HEK293T (cell line): ENCODE data around the gene SPTLC3.

ENCODE experiments used
- CTCF ChIA-PET: fragments of 350-600 bp; formaldehyde crosslinking; extraction: SDS; loops from one replicate; lab custom pipeline; 2021; ENCODE audit warnings: antibody characterized with exemption, inconsistent platforms; lab: Yijun Ruan, JAX
- POLR2A ChIA-PET: fragments of 350-600 bp; formaldehyde crosslinking; extraction: SDS; loops from one replicate; lab custom pipeline; 2020; ENCODE audit warnings: antibody characterized with exemption, inconsistent platforms; lab: Yijun Ruan, JAX
- DNase-seq: peaks from one replicate; pipeline ENCODE4 v3.0.0; 2012; ENCODE audit warnings: mixed read lengths; ENCODE audit errors: extremely low spot score
- ARNT ChIP-seq: fragments of 450-650 bp; IDR thresholded peaks from 2 replicates; pipeline ENCODE4 v1.6.1; 2017; ENCODE audit warnings: mild to moderate bottlenecking
- BHLHE40 ChIP-seq: fragments of 450-650 bp; IDR thresholded peaks from 2 replicates; pipeline ENCODE4 v1.6.1; 2016; ENCODE audit warnings: mild to moderate bottlenecking, moderate library complexity, borderline replicate concordance
- CTBP1 ChIP-seq: fragments of 450-650 bp; IDR thresholded peaks from 2 replicates; pipeline ENCODE4 v1.6.1; 2016; ENCODE audit warnings: borderline replicate concordance
- ELF4 ChIP-seq: fragments of 450-650 bp; IDR thresholded peaks from 2 replicates; pipeline ENCODE4 v1.6.1; 2017; ENCODE audit warnings: antibody characterized with exemption
- FOXA1 ChIP-seq: fragments of 450-650 bp; IDR thresholded peaks from 2 replicates; pipeline ENCODE4 v1.6.1; 2016; ENCODE audit warnings: mild to moderate bottlenecking
- FOXK2 ChIP-seq: fragments of 450-650 bp; IDR thresholded peaks from 2 replicates; pipeline ENCODE4 v1.6.1; 2016; ENCODE audit warnings: mild to moderate bottlenecking
- FOXM1 ChIP-seq: fragments of 450-650 bp; IDR thresholded peaks from 2 replicates; pipeline ENCODE4 v1.6.1; 2017; ENCODE audit warnings: mild to moderate bottlenecking, borderline replicate concordance
- HDGF ChIP-seq: fragments of 450-650 bp; IDR thresholded peaks from 2 replicates; pipeline ENCODE4 v1.6.1; 2017; ENCODE audit warnings: antibody characterized with exemption, borderline replicate concordance
- L3MBTL2 ChIP-seq: fragments of 450-650 bp; conservative IDR thresholded peaks from 2 replicates; pipeline ENCODE4 v1.6.1; 2016; ENCODE audit warnings: mild to moderate bottlenecking
- LEF1 ChIP-seq: fragments of 450-650 bp; IDR thresholded peaks from 2 replicates; pipeline ENCODE4 v1.6.1; 2017; ENCODE audit warnings: mild to moderate bottlenecking, borderline replicate concordance
- NFRKB ChIP-seq: fragments of 450-650 bp; IDR thresholded peaks from 2 replicates; pipeline ENCODE4 v1.6.1; 2016; ENCODE audit warnings: mild to moderate bottlenecking, moderate library complexity
- PKNOX1 ChIP-seq: fragments of 450-650 bp; IDR thresholded peaks from 2 replicates; pipeline ENCODE4 v1.6.1; 2016
- SP1 ChIP-seq: fragments of 450-650 bp; IDR thresholded peaks from 2 replicates; pipeline ENCODE4 v1.6.1; 2017
- SUZ12 ChIP-seq: fragments of 450-650 bp; IDR thresholded peaks from 2 replicates; pipeline ENCODE4 v1.6.1; 2016; ENCODE audit warnings: mild to moderate bottlenecking
- TARDBP ChIP-seq: fragments of 450-650 bp; IDR thresholded peaks from 2 replicates; pipeline ENCODE4 v1.6.1; 2016
- ZNF384 ChIP-seq: fragments of 450-650 bp; IDR thresholded peaks from 2 replicates; pipeline ENCODE4 v1.6.1; 2016

Gene SPTLC3

DNA sequence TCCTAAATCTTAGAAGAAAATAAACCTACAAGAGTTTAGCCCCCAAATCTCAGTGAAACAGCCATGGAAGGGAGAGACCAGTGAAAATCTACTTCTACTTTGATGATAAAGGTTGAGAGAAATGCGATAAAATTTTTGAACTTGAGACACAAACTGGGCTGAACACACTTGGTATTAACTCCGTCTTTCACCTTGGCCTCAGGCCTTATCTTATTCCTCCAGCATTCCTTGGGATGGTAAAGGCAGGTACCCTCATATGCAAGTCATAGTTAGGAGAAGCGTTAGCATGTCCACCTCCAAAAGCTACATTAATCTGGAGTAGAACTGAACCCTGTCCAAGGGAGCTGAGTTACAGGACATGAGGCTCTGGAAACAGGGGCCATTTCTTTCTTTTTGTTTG is 1.2 kb upstream of the SPTLC3 start:
- ChIA-PET POLR2A (no interaction called here), CTCF (no interaction called here)

DNA sequence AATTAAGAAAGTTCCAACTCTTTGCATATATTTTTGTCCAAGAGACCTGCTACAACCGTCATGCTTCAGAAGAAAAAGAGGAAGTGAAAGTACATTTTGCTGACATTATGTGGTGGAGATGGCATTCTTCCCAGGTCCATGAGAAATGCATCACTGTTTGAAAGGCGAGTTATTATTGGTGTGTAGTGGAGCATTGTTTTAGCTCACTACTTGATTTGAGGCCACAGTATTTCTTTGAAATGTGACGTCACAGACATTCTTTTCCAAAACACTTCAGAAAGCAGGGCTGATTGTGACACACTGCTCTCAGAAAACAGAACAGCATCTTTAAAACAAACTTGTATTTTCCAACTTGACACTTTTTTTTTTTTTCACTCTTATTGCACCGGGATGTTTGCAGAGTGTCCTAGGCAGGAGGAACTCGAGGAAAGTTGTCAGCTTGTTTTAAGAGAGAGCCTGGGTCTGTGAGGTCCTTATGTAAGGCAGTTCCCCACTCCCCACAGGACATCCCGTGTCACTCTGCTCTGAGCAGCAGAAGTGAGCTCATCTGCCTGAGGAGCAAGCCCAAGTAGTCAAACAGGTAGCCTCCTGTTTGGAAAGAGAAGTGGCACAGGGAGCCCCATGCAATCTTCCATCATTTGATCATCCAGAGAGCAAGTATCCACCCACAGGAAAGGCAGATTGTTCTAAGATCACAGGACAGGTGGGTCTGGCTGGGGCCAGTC is 1.1 kb downstream of the SPTLC3 start:
- DNase-seq = no peak
- CTCF ChIA-PET = interaction anchor here (0.7 kb wide), 1 partner anchor 1172 kb away, joined by 3 read pairs; no protein-coding TSS in a partner anchor
- POLR2A ChIA-PET = no interaction called here
- TF ChIP-seq FOXA1 (no peak), SP1 (no peak), HDGF (no peak), ARNT (no peak), TARDBP (no peak), FOXK2 (no peak), L3MBTL2 (no peak), NFRKB (no peak), SUZ12 (no peak), BHLHE40 (no peak), FOXM1 (no peak), LEF1 (no peak), CTBP1 (no peak), PKNOX1 (no peak), ELF4 (no peak), ZNF384 (no peak)

More for the DNA sequence above, 1.2 kb upstream of the SPTLC3 start:
- DNase-seq = no peak
- TF ChIP-seq FOXM1 = no peak
- TF ChIP-seq TARDBP = no peak
- no peak for TF ChIP-seq ELF4
- TF ChIP-seq ZNF384 = no peak
- TF ChIP-seq HDGF = no peak

GRCh38 chr20:13012886-13013285 is 4.1 kb downstream of the SPTLC3 start:
- TF ChIP-seq ZNF384 = no peak
- no peak for TF ChIP-seq CTBP1
- no peak for TF ChIP-seq HDGF
- no peak for TF ChIP-seq L3MBTL2
- POLR2A ChIA-PET = no interaction called here

DNA sequence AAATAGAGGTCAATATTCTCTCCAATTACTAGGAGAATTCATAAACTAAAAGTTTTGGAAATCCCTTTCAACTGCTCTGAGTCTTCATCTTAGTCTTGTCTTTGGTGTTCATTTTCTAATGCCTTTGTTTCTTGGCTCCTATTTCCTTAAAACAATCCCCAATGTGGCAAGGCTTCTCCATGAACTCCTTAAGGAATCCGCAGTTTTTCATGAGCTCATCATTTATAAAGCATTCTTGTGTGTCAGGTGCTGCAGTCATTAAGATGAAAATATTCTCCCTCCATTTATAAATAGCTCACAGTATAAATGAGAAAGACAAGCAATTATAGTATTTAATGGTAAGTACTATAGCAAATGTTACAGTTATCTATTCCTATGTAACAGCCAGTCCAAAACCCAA is 4.6 kb downstream of the SPTLC3 start:
- ChIA-PET CTCF (no interaction called here), POLR2A (no interaction called here)
- no peak for DNase-seq
- TF ChIP-seq BHLHE40 = no peak
- no peak for TF ChIP-seq ARNT
- no peak for TF ChIP-seq LEF1
- TF ChIP-seq NFRKB = no peak
- no peak for TF ChIP-seq PKNOX1
- TF ChIP-seq ELF4 = no peak
- TF ChIP-seq TARDBP = no peak

More at GRCh38 chr20:13012886-13013285, 4.1 kb downstream of the SPTLC3 start:
- CTCF ChIA-PET = no interaction called here
- no peak for DNase-seq

DNA sequence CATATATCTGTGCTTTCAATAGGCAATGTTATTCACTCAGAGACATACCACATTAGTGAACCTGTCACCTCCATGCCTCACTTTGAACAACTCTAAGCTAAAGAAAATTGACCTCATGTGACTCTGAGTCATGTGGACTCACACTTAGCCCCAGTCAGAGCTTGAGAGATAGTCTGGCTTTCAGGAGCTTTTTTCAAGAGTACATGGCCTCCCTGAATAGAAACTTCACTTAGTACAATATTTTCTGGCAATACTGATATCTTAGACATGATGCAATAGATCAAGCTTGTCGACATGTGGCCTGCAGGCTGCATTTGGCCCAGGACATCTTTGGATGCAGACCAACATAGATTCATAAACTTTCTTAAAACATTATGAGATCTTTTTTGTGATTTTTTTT is 8.5 kb downstream of the SPTLC3 start:
- ChIA-PET POLR2A (no interaction called here), CTCF (interaction anchor here (0.7 kb wide), 1 partner anchor 67 kb away, joined by 3 read pairs; no protein-coding TSS in a partner anchor)
- TF ChIP-seq CTBP1 (no peak), SUZ12 (no peak), BHLHE40 (no peak), FOXM1 (no peak), HDGF (no peak), ELF4 (no peak), ZNF384 (no peak), LEF1 (no peak), FOXA1 (no peak), TARDBP (no peak), L3MBTL2 (no peak), FOXK2 (no peak)
- no peak for DNase-seq

- POLR2A ChIA-PET = no interaction called here
- CTCF ChIA-PET = interaction anchor here (0.7 kb wide), 1 partner anchor 66 kb away, joined by 3 read pairs; no protein-coding TSS in a partner anchor
- TF ChIP-seq CTBP1 = no peak
- no peak for TF ChIP-seq ELF4
- TF ChIP-seq L3MBTL2 = no peak
- TF ChIP-seq PKNOX1 = no peak
- no peak for TF ChIP-seq FOXM1
- no peak for TF ChIP-seq FOXA1
- TF ChIP-seq BHLHE40 = no peak
- no peak for TF ChIP-seq FOXK2
- TF ChIP-seq ZNF384 = no peak
- TF ChIP-seq NFRKB = no peak
- TF ChIP-seq LEF1 = no peak
- TF ChIP-seq HDGF = no peak
- TF ChIP-seq TARDBP = no peak
- no peak for DNase-seq
These were observed 9.2 kb downstream of the SPTLC3 start for GRCh38 chr20:13017883-13018535.
